ENCODE results near the gene DCLK2.
A peak's percentile ranks its signal among the peaks of the same experiment; 100 is the strongest.

Gene DCLK2

DNA sequence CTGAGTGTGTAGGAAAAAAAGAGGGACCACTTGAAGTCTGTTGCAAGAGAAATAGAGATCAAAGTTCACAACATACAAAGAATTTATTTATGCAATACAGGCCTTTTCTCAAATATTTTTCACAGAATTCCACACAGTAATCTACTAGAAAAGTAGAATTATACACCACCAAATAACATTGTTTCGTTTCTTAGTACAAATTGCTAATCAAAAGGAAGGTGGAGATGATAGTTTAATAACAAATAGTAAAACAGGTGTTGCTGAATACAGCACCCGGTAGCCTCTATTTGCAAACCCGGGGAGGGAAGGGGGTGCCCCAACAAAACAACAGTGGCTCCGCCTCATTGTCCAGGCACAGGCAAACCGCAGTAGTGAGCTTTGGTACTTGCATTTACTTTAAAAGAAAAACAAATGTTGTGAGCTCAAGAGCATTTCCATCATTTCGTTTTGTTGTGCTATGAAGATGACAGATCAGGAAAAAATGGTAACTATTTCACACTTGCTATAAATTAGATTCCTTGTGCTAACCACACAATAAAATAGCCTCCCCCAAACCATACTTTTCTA is 186.4 kb downstream of the DCLK2 start:
- DNase-seq (ENCODE audit: low read depth), result no peak

DNA sequence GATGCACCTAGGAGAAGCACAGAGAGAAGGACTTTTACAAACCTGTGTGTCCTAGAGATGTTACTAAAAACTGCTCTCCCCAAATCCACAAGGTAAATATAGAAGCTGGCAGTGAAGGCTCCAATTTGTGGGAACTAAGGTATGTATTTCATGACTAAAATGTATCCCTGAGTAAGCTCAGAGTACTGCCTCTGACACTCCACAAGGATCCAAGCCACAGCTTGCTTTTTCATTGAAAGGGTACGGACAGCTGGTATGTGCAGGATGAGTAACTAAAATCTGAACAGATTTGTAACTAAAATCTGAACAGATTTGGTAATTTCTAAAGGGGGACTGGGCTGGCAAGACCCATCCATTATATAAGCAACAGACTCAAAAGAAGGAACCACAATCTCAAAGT is 187.6 kb downstream of the DCLK2 start:
- no peak for DNase-seq (ENCODE audit: low read depth)

DNA sequence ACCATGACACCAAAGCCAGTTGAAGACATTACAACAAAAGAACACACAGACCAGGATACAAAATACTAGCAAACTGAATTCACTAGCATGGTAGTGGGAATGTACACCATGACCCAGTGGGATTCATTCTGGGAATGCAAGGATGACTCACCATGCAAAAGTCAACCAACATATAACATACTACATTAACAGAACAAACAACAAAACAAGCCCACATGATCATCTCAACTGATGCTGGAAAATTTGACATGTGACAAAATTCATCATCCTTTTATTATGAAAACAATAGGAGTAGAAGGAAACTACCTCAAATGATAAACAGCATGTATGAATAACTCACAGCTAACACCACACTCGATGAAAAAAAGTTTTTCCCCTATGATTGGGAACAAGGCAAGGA is 190.2 kb downstream of the DCLK2 start:
- no peak for DNase-seq (ENCODE audit: low read depth)

DNA sequence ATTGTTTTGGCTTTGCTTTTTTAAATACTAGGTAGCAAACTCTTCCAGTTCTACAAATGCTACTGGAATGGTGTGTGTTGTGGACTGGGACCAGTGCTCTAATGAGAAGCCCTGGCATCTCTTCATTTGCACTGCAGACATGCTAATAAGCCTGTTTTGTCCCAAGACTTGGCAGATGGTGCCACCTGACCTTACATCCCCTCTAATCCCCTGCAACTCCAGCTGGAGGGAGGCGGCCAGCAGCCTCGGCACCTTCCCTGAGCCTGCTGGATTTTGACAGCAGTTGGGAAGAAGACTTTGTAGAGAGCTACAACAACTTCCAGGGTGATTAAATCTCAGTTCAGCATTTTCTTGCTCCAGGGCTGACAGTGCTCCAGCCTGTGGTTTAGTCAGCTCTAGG is 200.0 kb downstream of the DCLK2 start:
- no peak for DNase-seq (ENCODE audit: low read depth)

DNA sequence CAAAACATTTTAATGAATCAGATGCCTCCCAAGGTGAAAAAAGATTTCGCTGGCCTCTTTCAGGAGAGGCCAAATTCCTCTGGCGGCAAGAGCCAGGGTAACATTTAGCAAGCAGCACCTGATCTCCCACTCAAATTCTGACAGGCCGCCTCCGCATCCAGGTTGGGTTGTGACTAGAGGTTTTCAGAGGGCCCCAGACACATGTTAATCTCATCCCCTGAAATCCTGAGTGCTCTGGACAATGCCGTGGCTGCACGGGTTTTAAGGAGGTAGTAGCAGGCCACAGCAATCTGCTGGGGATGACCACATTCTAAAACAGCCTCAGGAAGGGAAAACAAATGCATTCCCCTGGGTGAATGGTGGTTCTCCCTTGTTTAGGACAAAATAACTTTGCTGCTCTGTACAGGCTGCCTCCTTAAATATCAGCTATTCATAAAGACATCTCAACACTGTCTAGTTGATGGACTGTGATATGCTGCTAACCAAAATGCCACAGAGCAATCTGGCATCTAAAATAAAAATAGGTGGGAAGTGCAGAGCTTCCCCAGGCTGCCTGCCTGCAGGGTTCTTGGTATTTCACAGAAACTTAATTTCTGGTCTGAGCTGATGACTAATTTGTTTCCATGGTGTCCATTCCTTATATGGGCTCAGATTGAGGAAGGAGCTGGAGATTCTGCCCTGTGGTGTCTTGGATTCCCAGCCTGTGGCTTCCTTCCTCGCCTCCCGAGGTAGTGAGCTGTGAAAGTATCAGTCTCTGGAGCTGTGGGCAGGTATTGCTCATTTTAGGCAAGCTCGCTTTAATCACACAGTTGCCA is 202.0 kb downstream of the DCLK2 start:
- no peak for DNase-seq (ENCODE audit: low read depth)

DNA sequence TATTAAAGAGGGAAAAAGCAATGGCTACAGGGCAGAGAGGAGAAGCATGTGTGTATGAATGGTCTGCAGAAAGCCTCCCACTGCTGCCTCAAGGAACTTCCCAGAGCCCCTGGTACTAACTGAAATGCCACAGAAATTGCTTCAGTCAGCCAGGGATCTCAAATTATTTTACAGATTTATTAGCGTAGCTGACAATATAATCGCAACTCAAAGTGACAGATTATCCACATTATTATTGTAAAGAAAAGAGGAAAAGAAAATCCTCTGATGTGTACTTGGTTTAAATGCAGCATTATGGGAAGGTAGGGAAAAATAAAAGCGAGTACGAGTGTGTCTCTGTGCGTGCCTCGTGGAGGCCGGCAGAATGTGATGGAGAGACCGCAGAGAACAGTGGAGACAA is 202.7 kb downstream of the DCLK2 start:
- no peak for DNase-seq (ENCODE audit: low read depth)

DNA sequence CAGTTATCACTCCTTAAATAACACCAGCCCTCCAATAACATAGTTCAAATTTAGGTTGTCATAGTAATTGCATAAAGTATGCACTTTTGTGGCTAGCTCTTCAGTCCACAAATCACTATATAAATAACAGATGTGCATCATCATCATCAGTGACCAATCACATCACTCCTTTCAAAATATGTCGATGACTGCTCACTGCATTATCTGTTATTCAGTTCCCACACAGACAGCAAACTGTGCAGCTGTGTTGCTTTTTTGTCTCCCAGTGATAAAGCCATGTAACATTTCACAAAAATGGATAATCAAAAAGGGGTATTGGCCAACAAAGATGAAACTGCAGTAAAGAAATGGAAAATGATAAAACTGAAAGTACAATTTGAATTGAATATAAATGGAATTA is 205.4 kb downstream of the DCLK2 start:
- DNase-seq (ENCODE audit: low read depth), result no peak

DNA sequence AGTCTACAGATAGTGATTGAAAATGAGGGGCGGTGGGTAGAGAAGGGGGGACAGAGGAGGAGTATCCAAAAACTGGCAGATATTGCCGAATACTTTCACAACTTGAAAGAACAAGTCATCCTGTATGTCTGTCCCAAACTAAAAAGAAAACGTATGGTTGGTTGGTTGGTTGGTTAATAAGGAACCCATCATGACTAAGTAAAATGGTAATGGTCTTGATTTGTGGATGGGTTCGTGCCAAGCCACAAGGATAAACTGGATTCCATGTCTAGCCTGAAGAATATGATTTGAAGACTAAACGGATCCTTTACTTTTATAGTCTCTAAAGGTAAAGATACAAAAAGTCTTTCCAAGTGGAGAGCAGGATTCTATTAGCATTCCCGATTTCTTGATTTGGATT is 208.4 kb downstream of the DCLK2 start:
- DNase-seq (ENCODE audit: low read depth), result no peak

DNA sequence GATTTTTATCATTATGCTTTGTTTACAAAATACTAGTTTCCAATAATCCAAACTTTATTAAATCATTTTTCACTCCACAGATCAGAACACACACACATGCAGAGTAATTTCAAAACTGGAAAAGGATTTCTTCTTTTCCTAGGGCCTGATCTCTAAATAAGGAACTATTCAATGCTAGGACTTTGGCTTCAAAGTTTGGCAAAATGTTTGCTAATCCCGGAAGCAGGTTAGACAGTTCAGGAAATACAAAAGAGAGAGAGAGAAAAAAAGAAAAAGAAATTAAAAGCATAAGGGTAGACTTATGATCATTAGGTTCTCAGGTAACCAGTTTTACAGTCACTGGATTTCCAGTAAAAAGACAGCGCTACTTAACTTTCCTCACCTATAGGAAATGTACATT is 211.0 kb downstream of the DCLK2 start:
- DNase-seq (ENCODE audit: low read depth), result no peak

DNA sequence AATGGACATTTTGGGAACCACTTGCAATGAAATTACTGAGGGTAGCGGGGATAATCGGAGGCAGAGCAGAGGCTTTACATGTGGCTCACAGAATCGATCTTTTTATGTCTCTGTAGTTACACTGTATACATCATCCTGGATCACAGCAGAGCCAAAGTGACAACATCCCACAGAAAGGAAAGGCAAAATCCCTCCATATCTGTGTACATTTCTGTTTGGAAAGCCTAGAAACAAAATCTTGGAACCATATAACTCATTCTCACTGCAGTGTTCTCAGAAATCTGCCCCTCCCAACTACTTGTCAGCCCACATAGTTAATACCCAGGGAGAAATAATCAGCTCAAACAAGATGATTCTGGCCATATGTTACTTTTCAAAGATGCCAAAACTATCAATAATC is 211.6 kb downstream of the DCLK2 start:
- no peak for DNase-seq (ENCODE audit: low read depth)

DNA sequence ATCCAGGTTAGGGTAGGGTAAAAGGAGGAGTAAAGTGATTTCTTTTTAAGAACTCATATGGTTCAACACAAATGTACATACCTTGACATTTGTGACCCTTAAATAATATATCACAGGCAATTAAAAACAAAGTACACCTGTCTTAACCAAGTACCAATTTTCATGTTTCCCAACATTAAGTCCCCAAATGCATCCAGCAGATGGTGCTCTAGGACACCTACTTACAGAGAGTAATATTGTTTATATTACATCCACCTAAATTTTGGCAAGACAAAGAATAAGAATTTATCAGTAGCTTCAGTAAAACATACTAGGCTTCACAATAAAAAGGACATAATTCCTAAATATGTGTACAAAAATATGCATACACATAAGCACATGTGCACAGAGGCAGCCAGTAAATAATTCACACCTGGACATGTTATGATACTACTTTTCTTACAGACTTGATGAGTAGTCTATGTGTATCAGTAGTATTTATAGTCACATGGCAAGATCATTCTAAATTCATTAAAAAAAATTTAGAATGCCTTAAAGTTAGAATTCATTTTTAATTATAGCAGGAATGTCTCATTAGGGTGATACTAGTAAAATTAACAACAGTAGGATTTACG is 219.7 kb downstream of the DCLK2 start:
- peak; percentile 28 for DNase-seq (ENCODE audit: low read depth)

DNA sequence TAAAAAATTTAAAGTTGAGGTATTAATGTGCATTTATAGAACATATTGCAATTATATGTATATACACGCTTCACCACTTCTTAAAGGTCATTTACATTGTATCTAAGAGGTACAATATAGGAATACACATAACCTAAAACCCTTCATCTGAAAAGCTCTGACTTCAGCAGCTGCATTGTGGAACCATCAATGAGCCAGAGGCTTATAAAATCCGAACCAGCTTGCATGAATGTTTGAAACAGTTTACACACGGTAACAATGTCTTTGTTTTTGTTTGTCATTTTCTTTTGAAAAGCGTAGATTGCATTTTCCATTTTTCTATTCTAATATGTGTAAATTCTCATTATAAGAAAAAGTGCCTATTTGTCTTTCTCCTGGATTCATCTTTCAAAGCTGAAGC is 221.6 kb downstream of the DCLK2 start:
- no peak for DNase-seq (ENCODE audit: low read depth)

DNA sequence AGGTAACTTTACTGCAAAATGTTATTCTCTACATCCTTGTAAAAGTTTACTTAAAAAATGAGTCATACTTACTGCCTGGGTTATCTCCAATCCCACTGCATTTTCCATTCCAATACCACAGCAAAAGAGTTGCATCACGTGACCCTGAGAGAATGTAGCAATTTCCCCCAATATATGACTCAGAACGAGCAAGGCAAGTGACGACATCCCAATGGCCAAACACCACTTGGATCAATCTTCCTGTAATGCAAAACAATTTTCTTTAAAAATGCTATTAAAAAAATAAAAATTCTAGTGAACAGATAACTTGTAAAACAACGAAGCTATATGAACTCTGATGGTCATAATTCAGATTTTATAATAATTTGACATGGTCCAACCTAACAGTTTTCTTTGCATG is 224.3 kb downstream of the DCLK2 start:
- DNase-seq (ENCODE audit: low read depth), result peak; percentile 44

DNA sequence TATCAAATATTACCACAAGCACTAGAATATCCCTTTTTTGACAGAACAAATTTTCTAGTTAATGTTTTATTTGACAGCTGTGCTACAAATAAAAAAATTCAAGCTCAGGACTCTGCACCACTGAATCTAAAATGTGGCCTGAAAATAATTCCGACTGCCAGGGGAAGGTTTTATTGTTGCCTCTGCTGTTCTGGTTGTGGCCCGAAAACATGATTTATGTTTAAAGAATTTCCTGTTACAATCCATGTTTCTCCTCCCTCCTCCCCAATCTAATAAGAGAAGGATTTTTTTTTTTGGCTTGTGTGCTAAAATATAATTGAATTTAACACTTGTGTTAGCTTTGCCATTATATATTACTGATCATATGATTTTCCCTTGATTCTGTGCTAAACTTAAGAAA is 227.8 kb downstream of the DCLK2 start:
- DNase-seq (ENCODE audit: low read depth), result no peak

DNA sequence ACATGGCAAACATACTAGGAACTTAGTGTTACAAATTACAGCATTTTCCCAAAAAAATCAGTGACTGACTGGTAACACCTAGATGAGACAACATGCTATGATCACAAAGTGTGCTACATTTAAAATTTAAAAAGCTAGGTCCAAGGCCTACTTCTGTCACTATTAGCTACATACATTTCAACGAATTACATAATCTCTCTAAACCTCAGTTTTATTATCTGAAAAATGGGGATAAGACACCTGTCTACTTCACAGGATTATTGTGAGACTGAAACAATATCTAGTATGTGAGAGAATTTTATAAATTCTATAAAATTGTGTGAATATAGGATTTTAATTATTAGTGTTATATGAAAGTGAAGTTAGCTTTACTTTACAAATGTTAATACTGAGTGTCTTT is 228.5 kb downstream of the DCLK2 start:
- DNase-seq (ENCODE audit: low read depth), result no peak
